ENCODE results near the gene TMCO4.
"Not testable (repeated sequence)": the region's sequence is repeated elsewhere in the genome, so short reads cannot be mapped to it uniquely, and the experiment has no call there.

TMCO4 gene

GRCh38 chr1:19813643-19813960, 13.9 kb upstream of the TMCO4 start:
- no peak for DNase-seq (ENCODE audit: low read depth in 2 of 2)

DNA sequence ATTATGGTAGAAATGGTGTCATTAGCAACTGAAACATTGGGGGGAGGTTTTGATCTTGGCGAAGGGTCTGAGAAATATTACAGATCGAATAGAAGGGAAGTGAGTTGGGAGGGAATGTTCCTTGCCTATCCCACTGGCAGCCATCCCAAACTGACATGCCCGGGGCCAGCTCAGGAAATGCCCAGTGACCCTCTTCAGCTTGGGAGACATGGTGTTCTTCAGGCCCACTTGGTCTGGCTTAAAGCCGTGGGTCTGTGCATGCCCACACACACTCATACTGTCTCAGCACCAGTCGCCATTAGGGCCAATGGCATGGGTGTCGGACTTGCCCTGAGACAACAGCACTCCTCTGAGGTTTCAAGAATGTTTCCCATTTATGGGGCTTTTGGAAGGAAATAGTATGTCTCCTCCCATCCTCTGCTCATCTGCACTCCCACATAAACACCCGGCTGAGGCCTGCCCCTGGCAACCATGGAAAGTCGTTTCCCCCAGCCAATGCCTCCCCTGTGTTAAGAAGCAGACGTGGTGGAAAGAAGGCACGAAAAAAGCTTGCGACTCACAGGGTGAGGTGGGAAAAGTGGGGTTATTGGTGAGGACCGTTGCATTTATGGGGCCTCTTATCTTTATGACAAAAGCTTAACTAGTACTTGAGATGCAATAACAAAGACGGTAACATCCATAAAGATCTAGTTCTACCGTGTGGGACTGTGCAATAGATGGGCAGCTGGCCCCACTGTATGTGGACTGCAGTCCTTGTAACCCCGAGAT, 13.3 kb upstream of the TMCO4 start:
- DNase-seq (ENCODE audit: low read depth in 2 of 2): no peak

DNA sequence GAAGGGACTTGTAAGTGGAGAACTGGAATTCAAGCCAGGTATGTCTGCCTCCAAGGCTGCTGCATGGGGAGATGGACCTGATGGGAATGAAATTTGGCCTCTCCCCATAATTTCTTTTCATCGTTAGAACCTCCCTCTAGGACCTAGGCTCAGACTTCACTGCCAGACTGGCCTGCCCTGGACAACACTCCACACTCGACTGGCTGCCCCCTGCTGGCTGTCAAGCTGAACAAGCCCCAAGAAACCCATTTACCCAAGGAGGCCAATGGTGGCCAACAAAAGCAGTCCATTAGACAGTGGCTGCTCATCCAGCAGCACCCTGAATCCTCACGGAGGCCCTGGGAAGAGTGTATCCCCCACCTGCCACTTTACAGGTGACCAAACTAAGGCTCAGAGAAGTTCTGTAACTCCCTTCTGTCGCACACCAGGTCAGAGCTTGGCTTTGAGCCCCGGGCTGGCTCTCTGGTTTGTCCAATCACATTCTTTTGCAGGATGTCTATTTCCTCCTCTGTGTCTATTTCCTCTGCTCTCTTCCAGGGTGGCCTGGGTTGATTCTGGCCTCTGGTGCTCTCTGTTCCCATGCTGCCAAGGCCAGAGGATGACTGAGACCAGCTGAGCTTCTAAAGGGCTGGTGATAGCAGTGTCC, 11.6 kb upstream of the TMCO4 start:
- peak; percentile 28 to 46 for DNase-seq (ENCODE audit: low read depth in 2 of 2)

GRCh38 chr1:19809044-19809750, 9.5 kb upstream of the TMCO4 start:
- no peak for DNase-seq (ENCODE audit: low read depth in 2 of 2)

DNA sequence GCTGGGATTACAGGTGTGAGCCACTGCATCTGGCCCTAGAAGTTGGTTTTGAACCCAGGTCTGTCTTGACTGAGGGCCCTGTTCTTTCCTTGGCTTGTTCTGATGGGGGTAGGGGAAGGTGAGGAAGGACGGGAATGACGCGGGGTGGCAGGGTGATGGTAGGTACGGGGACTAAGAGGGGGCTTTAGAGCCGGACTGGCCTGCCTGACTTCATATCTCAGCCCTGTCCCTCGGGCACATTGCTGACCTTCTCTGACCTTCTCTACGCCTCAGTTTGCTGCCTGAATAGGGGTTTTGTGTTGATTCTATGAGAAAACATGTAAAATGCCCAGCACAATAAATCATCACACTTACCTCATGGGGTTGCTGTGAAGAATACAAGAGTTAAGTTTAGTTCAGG, 8.6 kb upstream of the TMCO4 start:
- DNase-seq (ENCODE audit: low read depth in 2 of 2): no peak

GRCh38 chr1:19804831-19805251, 5.1 kb upstream of the TMCO4 start:
- no peak for DNase-seq (ENCODE audit: low read depth in 2 of 2)

GRCh38 chr1:19802269-19802668, 2.6 kb upstream of the TMCO4 start:
- DNase-seq (ENCODE audit: low read depth in 2 of 2): no peak

DNA sequence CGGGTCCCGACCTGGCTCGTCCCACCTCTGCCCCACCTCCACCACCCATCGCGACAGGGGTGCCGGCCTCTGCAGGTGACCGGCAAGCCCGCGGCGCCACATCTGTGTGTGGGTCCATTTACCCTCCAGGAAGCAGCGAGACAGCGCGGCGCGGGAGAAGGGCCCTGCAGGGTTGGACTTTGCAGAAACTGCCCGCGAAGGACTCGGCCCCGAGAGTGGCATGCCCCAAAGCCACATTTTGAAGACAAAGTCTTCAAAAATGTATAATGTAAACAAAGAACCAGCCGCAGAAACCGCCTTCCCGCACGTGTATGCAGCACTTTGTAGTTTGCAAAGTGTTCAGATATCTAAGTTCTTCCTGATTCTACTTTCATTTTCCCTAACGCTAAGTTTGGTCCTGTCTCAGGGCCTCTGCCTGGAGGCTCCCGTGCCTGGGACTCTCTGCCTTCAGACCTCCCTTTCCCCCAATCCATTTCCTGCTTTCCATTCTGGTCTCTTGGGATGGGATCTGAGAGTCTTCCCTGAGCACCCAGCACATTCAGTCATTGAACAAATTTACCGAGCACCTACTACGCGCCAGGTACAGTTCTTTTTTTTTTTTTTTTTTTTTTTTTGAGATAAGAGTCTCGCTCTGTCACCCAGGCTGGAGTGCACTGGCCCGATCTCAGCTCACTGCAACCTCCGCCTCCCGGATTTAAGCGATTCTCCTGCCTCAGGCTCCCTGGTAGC, 524 bp upstream of the TMCO4 start:
- DNase-seq (ENCODE audit: low read depth in 2 of 2): peak; percentile 25 to 27

DNA sequence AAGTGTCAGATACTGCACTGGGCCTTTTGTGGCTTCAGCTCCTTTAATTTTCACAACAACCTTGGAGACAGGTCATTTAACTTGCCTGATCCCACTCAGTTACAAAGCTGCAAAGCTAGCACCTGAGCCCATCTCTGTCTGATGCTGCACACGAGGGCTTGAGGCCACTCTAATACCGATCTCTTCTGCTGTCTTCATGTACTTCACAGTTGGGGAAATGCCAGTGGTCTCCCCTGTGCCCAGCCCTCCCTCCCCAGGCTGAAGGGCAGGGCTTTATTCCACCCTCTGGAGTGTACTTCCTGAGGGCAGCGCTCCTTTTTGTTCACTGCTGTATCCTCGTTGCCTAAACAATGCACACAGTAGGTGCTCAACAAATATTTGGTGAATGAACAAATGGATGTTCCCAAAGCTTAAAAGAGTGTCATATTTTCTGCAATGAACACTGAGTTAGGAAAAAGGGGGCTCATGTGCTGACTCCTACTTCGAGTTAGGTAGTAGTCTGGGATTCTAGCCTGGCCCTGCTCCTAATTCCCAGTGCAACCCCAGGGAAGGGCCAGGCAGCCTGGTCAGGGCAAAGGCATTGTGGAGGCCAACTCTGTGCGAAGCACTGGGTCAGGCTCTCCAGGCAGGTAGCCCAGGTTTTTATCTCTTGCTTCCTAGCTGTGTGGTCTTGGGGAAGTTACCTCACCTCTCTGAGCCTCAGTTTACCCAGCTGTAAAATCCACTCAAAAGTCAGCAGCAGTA, 1.1 kb downstream of the TMCO4 start:
- no peak for DNase-seq (ENCODE audit: low read depth in 2 of 2)

GRCh38 chr1:19797827-19798226, 1.9 kb downstream of the TMCO4 start:
- DNase-seq (ENCODE audit: low read depth in 2 of 2): no peak

GRCh38 chr1:19794583-19794982, 5.1 kb downstream of the TMCO4 start:
- DNase-seq (ENCODE audit: low read depth in 2 of 2): no peak

DNA sequence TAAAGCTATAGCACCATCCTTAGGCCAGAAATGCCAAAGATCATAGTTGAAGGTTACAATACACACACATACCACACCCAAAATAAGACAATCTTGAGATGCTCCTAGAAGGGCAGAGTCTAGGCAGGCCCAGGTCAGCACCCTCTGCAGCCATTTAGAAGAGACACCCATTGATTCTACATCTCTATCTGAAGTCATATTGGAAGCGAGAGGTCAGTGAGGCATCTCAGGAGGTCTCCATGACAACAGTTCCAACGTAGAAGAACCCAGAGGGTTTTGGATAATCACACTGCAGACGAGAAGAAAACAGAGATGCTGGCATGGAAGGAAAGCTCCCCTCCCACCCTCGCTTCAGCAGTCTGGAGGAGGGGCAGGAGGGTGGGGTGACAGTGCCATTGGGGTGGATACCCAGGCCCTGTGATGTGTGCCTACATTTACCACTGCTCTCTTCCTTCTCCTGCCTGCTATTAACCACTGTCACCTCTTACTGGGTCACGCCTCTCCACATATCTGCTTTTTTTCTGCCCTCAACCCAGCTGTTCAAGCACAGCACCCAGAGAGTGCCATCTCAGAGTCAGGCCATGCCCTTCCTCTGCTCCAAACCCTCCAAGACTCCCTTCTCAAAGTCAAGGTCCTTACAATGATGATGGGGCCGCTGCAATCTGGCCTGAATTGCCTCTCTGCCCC, 6.2 kb downstream of the TMCO4 start:
- DNase-seq (ENCODE audit: low read depth in 2 of 2): no peak

DNA sequence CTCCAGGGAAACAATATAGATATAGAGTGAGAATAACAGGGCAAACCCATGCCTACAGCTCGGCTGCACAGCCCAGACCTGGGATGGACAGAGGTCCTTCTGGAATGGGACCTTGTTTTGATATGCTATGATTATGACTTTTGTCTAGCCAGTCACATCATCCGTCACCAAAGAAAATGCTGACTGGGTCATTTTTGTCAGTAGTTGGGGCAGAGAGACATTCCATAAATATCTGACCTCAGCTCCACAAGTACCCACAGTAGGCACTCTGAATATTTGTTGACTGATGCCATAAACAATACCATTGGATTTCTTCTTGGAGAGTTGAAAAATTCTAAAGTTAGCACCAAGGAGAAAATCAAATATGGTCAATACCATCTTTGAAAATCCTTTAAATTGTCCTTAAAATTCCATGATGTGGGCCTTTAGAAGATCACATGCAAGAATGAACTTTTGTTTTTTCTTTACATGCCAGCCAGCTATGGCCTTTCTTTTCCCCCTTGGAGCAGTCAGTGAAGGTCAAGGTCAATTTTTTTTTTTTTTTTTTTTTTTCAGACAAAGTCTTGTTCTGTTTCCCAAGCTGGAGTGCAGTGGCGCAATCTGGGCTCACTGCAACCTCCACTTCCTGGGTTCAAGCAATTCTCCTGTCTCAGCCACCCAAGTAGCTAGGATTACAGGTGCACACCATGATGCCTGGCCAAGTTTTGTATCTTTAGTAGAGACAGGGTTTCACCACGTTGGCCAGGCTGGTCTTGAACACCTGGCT, 7.3 kb downstream of the TMCO4 start:
- DNase-seq (ENCODE audit: low read depth in 2 of 2): no peak

- not testable (repeated sequence) for DNase-seq (ENCODE audit: low read depth in 2 of 2)
Measured at GRCh38 chr1:19790061-19790975, 9.4 kb downstream of the TMCO4 start.

GRCh38 chr1:19786988-19787423, 12.7 kb downstream of the TMCO4 start:
- DNase-seq (ENCODE audit: low read depth in 2 of 2): no peak

- no peak for DNase-seq (ENCODE audit: low read depth in 2 of 2)
Measured at GRCh38 chr1:19785660-19786059, 14.1 kb downstream of the TMCO4 start.

GRCh38 chr1:19780267-19780877, 19.3 kb downstream of the TMCO4 start:
- DNase-seq (ENCODE audit: low read depth in 2 of 2): no peak

- DNase-seq (ENCODE audit: low read depth in 2 of 2): no peak
Measured at GRCh38 chr1:19776933-19777332, 22.8 kb downstream of the TMCO4 start.

GRCh38 chr1:19776287-19776686, 23.4 kb downstream of the TMCO4 start:
- no peak for DNase-seq (ENCODE audit: low read depth in 2 of 2)

All from activated CD4-positive, alpha-beta T cell treated with anti-CD3 and anti-CD28 coated beads for 24 hours (primary cell).